HG03060 (cell line): ENCODE data around the gene STIM1.
"Not testable (repeated sequence)": the region's sequence is repeated elsewhere in the genome, so short reads cannot be mapped to it uniquely, and the experiment has no call there.

ENCODE experiments used
- ATAC-seq: cut with Tn5 transposase; IDR thresholded peaks from one replicate; pipeline ENCODE4 v1.9.1; 2021; ENCODE audit warnings: low read depth, moderate number of reproducible peaks; ENCODE audit not compliant: unreplicated experiment

The STIM1 gene

GRCh38 chr11:3969613-3970012 lies 114.1 kb downstream of the STIM1 start:
- no peak for ATAC-seq

GRCh38 chr11:3970108-3970507 lies 114.6 kb downstream of the STIM1 start:
- ATAC-seq = no peak

GRCh38 chr11:3971756-3972404 lies 116.4 kb downstream of the STIM1 start:
- ATAC-seq = no peak

DNA sequence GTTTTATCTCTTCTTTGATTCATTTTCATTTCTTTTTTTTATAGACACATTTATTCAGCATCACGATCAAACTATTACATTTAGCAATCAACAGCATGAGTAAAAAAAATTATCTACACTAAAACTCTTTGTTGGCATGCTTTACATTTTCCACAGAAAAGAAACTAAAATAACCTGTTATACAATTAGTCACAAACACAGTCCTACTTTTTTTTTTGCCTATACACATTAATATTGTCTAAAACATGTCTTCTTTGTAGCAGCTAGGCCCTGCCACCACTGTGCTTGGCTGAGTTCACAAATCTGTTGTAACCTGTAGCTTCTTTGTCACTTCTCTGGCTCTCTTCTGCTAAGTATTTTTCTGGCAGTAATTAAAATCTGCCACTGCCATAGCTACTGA lies 117.0 kb downstream of the STIM1 start:
- no peak for ATAC-seq

- ATAC-seq = no peak
These were observed 121.6 kb downstream of the STIM1 start for GRCh38 chr11:3977078-3977477.

GRCh38 chr11:3981084-3981633 lies 125.7 kb downstream of the STIM1 start:
- ATAC-seq = no peak

DNA sequence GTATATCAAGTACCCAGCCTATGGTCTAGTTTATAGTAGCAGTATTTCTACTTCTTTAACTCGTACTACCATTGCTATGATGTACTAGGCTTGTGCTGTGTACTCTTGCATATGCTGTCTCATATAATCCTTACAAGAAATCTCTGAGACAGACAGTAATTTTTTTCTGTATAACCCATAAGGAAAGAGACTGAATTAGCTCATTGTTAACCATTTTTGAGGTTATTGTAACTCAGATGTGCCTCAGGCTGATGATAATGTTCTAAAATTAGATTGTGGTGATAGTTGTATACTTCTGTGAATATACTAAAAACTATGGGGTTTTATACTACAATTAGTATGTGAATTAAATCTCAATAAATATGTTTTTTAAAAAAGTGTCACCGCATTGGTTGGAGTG lies 127.0 kb downstream of the STIM1 start:
- no peak for ATAC-seq

DNA sequence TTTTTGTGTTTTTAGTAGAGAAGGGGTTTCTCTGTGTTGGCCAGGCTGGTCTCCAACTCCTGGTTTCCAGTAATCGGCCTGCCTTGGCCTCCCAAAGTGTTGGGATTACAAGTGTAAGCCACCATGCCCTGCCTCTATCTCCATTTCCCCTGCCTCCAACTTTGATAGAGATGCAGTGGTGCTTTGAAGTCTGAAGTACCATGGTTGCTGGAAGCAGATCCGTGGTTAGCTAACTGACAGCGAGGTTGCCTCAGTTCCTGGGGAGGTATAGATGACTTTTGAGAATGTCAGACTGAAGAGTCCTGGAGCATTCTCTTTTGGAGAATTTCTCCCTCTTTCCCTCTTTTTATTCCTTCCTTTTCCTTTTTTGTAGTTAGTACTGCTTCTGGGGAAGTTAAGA lies 127.6 kb downstream of the STIM1 start:
- no peak for ATAC-seq

- ATAC-seq = no peak
These were observed 129.4 kb downstream of the STIM1 start for GRCh38 chr11:3984896-3985295.

- ATAC-seq = no peak
These were observed 130.2 kb downstream of the STIM1 start for GRCh38 chr11:3985631-3986030.

DNA sequence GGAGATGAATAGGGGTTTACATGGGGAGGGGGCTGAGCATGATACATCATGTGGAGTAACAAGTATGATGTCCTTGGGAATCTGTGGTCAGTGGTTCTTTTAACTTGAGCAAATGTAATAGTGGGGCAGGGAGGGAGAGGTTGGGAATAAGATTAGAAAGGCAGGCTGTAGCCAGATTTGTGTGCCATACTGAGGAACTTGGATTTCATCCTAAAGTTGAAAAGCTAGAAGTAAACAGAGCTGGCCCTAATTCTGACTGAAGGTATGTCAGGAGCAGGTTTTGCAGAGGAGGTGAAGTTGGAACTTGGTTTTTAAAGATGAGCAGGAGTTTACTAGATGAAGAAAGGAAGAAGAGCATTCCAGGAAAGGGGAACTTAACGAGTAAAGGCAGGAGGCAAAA lies 130.8 kb downstream of the STIM1 start:
- ATAC-seq = no peak

DNA sequence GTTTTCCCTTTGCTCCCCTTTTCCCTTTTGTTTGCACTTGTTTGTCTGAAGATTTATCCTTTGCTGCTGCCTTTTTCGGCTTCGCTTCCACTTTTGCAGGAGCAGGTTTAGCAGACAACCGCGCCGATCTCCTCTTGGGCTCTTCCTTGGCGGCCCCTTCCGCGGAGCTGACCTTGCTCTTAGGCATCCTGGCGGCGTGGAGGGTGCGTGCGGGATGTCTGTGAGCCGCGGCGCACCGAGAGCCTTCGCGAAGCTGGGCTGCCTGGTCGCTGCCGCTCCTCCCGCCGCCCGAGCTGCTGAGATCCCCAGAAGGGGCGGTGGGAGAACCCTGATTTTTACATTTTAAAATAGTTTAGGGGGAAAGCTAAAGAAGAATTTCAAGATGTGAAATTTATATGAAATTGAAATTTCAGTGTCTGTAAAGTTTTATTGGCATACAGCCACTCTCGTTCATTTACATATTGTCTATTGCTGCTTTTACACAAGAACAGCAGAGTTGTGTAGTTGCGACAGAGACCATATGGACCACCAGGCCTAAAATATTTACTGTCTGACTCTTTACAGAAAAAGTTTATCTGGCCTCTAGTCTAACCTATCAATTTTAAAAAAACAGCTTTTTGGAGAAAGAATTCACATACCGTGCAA lies 133.9 kb downstream of the STIM1 start:
- no peak for ATAC-seq

GRCh38 chr11:3989921-3990290 lies 134.4 kb downstream of the STIM1 start:
- ATAC-seq = no peak

DNA sequence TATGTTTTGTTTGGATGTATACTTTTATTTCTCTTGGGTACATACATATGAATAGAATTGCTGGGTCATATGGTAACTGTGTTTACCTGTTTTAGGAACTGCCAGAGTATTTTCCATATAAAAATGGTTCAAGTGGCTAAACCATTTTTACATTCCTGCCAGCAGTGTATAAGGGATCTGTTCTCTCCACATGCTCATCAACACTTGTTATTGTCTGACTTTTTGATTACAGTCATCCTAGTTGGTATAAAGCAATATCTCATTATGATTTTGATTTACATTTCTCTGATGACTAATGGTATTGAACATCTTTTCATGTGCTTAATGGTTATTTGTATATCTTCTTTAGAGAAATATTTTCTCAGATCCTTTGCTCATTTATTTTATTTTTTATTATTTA lies 134.9 kb downstream of the STIM1 start:
- ATAC-seq = no peak

- no peak for ATAC-seq
These were observed 137.5 kb downstream of the STIM1 start for GRCh38 chr11:3992964-3993363.

GRCh38 chr11:3994030-3994640 lies 138.7 kb downstream of the STIM1 start:
- ATAC-seq = no peak

GRCh38 chr11:3995307-3995706 lies 139.8 kb downstream of the STIM1 start:
- ATAC-seq = no peak

DNA sequence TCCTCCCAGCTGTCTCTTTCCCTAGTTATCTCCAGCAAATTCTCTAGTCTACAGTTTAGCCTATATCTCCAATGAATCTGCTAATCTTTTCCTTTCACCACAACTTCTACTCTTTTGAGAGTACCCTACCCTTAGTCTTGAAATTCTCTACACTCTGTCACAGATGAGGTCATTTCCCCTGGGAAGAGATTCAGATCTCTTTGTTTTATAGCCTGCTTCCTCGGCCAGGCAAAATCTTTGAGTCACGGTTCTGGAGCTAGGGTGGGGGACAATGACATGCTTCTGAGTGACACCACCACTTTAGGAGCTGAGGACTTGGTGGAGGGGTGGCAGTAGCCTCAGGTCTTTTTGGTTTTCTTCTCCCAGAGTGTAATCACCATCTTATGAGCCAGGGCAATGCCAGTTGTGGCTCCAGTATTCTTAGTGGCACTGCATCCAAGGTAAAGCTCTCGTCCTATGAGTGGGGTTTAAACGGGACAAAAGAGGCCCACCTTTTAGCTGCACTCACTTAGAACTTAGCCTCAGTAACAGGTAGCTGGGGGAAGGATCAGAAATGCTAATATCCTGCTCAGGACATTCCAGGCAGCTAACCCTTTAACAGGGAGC lies 140.6 kb downstream of the STIM1 start:
- ATAC-seq = no peak

GRCh38 chr11:3996651-3997050 lies 141.2 kb downstream of the STIM1 start:
- no peak for ATAC-seq

GRCh38 chr11:4004753-4005152 lies 149.3 kb downstream of the STIM1 start:
- ATAC-seq = not testable (repeated sequence)

GRCh38 chr11:4006946-4007680 lies 151.6 kb downstream of the STIM1 start:
- ATAC-seq = no peak
